GM18907 (cell line): Measurements from ENCODE around the gene TBC1D8.

ENCODE experiments used
- ATAC-seq: cut with Tn5 transposase; IDR thresholded peaks from one replicate; pipeline ENCODE4 v1.9.1; 2021; ENCODE audit warnings: mild to moderate bottlenecking, moderate library complexity; ENCODE audit not compliant: unreplicated experiment

TBC1D8 gene

DNA sequence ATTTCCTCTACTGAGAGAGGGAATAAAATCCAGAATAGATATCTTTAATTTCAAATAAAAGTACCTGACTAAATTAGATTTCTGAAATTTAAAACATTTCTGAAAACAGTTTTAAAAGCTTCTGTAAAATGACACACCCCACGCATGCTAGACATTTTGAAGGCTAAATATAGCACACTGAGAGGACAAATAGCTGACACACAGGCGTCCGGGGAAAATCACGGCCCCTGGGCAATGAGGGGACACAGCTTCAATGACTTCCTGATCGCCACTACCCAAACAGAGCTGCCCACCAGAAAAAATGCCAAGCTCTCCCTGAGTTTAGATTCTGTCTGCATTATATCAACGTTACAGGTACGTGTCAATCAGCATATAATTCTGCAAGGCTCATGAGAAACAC, 10.9 kb downstream of the TBC1D8 start:
- ATAC-seq: no peak

- ATAC-seq: no peak
These were observed 11.7 kb downstream of the TBC1D8 start for GRCh38 chr2:101139495-101139894.

- no peak for ATAC-seq
These were observed 15.5 kb downstream of the TBC1D8 start for GRCh38 chr2:101135412-101136296.

- ATAC-seq: no peak
These were observed 17.6 kb downstream of the TBC1D8 start for GRCh38 chr2:101133492-101134100.

GRCh38 chr2:101132202-101132601, 19.0 kb downstream of the TBC1D8 start:
- ATAC-seq: no peak

- ATAC-seq: no peak
These were observed 21.1 kb downstream of the TBC1D8 start for GRCh38 chr2:101130081-101130480.

GRCh38 chr2:101127319-101128056, 23.7 kb downstream of the TBC1D8 start:
- no peak for ATAC-seq

GRCh38 chr2:101125808-101126207, 25.4 kb downstream of the TBC1D8 start:
- ATAC-seq: no peak

DNA sequence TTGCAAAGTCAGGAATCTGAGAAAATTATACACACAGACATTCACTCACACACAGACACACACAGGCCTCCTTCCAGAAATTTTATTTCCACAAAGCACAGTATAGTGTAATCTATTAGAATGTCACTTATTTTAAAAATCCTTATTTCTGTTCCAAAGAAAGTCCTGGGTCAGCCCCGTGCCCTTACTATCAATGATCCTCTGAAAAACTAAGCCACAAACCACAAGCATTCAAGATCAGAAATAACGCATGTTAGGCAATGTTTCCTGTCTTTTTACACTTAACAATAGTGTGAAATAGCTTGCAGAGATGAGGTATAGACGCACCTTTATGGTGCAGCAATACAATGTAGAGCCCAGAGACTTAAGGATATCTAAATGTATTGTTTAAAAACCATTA, 25.8 kb downstream of the TBC1D8 start:
- ATAC-seq: no peak

DNA sequence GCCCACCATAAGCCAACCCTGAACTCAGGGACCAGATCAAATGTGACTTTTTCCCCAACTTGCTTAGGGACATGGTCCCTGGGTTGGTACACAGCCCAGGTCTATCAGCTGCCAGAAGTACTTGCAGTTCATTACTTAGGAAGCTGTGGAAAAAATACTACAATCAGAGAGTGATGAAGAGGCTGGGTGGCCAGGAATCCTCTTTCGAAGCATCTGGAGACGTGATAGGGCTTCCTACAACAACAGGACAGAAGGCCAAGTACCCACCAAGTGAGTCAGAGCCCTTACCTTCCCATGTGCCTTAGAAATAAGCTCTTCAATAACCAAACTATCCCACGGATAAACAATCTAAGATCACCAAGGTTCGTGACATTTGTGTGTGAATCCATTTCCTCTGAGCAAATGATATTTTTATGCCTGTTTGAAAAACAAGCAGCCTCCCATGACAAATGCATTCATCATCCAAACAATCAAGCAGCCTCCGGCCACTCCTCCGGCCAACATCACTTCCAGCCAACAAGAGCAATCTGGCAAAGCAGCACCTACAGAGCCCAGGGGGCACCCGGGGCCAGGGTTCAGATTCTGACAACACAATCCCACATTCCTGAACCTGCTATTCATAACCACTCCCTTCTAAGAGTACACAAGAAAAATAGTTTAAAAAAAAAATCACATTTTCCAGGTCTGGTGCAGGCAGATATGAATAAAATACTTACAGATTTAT, 26.4 kb downstream of the TBC1D8 start:
- no peak for ATAC-seq

- no peak for ATAC-seq
These were observed 27.2 kb downstream of the TBC1D8 start for GRCh38 chr2:101123795-101124471.

DNA sequence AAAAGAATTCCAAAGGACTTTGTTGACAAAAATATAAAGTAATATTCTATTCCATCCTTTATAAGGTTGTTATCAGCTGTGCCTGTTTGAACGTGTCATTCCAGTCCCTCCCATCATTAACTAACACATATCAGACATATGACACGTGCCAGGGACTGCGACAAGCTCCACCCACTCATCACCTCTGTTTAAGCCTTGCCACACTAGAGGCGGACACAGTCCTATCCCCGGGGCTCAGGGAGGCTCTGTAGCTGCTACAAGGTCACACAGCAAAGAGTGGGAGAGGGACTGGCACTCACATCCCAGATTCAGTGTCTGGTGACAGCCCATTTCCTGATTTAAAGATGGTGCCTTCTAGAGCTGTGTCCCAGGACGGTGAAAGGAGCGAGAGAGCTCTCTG, 30.0 kb downstream of the TBC1D8 start:
- no peak for ATAC-seq

DNA sequence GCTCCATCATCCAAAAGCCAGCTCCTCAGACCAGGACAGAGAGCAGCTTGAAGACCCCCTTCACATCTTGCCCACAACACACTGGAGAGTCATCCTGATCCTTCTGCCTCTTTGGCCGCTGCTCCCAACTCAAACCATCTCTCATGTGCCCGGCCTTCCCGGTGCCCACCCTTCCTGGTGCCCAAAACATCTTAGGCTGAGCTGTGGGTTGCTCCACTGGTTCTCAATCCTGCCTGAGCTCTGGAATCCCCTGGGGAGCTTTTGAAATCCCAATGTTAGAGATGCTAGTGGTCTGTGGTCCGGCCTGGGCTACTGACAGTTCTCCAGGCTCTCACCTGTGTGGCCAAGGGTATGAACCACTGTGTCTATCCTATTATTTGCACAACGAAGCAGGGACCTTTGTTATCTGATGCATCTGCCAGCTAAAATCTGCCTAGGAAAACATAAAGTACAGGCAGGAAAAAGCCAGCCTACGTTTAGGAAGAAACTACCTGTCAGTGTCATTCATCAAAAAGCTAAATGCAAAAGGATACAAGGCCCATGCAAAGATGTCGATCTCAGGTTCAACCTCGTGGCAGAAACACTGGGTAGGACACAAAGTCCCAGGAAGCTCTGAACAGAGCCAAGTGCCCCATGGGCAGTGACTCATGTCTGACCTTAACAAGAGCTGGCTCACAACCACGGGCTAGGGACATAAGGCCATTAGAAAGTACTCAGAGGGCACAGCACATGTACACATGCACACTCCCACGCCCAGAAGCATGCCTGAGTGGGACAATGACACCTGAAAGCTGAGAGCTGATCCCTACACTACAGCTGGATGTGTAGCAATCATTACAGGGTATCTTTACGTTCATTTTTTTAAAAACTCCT, 30.8 kb downstream of the TBC1D8 start:
- ATAC-seq: no peak

GRCh38 chr2:101119431-101119830, 31.8 kb downstream of the TBC1D8 start:
- no peak for ATAC-seq

DNA sequence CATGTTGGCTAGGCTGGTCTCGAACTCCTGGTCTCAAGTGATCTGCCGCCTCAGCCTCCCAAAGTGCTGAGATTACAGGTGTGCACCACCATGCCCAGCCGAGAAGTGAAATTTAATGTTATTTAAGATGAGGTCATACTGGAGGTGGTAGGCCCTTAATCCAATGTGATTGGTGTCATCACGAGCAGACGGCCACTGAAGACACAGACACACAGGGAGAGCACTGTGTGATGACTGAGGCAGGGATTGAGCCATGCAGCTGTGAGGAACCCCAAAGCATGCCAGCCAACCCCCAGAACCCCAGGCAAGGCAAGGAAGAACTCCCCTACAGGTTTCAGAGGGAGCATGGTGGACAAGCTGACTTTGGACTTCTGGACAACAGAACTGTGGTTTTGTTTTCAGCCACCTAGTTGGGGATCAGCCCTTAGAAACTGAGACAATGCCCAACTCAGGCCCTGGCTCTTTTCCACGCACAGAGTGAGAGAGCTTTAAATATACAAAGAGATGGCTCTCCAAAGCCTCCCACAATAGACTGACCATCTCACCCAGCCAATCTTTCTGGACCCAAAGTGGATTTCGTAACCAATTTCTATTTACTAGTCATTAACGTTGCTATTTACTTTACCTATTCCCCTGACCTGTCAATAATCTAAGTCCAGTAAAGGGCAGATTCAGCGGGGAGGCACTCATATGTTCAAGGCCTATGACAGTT, 34.2 kb downstream of the TBC1D8 start:
- ATAC-seq: no peak

DNA sequence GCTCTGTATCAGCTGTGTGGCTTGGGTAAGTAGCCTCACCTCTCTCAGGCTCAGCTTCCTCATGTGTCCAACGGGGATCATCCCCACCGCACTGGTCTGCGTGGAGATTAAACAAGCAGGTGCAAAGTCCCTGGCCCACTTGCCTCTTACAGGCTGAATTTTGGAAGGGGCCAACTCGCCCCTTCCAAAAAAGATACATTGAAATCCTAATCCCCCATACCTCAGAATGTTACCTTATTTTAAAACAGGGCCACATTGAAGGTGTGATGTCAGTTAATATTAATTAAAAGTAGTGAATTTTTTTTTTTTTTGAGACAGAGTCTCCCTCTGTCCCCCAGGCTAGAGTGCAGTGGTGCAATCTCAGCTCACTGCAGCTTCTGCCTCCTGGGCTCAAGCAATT, 34.8 kb downstream of the TBC1D8 start:
- no peak for ATAC-seq

- ATAC-seq: no peak
These were observed 35.5 kb downstream of the TBC1D8 start for GRCh38 chr2:101115664-101116063.

GRCh38 chr2:101114815-101115214, 36.4 kb downstream of the TBC1D8 start:
- no peak for ATAC-seq

DNA sequence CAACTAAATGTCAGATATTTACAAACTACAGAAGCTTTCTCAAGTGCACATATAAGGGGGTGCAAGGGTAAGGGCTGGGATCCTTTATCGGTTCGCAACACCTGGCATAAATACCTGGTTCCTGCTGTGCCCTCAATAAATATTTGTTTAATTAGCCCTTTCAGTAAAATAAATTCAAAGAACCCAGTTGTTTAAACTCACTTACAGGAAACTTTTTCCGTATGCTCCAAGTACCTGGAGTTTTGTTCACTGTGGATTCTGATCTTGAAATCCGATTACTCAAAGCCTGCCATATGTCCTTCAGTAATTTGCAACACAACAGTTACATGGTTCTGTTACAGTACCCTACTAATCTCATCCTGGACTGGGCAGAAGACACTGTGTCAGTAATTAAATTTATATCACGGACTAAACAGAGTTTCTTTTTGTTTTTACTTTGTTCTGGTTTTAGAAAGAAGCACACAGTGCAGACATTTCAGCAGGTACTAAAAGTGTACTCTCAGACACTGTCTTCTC, 36.9 kb downstream of the TBC1D8 start:
- no peak for ATAC-seq
